Pancreas (tissue), 10 donors: ENCODE data around the gene ALX4. TPM values are rescaled to one million over a fixed set of nuclear protein-coding genes. Genes with fewer than 3 reads are reported as not detected.

ENCODE experiments used
- ATAC-seq, 4 donors: fragments of 200-7000 bp; cut with Tn5 transposase; one replicate each; pipeline versions ENCODE4 v1.8.0 to v1.9.1; 2020; ENCODE audit warnings: mild to moderate bottlenecking in 4 of 4, moderate library complexity in 4 of 4
- DNase-seq, 6 donors: peaks; one replicate each; pipeline ENCODE4 v3.0.0-alpha.2; 2020
- FAIRE-seq: peaks from 2 replicates; lab custom pipeline; 2012; peaks lifted over from hg19 to GRCh38; lab: Jason Lieb, UNC
- H3K27ac ChIP-seq, 4 donors: fragments of 200-600 bp; sonication (generic); 1 replicate in 3 of 4; 2 replicates in 1 of 4; pipeline versions ENCODE4 v1.5.0 to v1.8.0; 2020
- H3K27me3 ChIP-seq, 4 donors: fragments of 200-600 bp; one replicate each; pipeline ENCODE4 v1.8.0; 2021
- H3K36me3 ChIP-seq, 3 donors: fragments of 200-600 bp; sonication (generic) in 1 of 3; one replicate each; pipeline versions ENCODE4 v1.5.0 to v1.8.0; 2020 to 2021
- H3K4me1 ChIP-seq, 3 donors: fragments of 200-600 bp; one replicate each; pipeline ENCODE4 v1.8.0; 2021
- H3K4me3 ChIP-seq, 4 donors: fragments of 200-600 bp; sonication (generic) in 2 of 4; one replicate each; pipeline versions ENCODE4 v1.5.0 to v1.8.0; 2020 to 2021
- H3K9me3 ChIP-seq, 4 donors: fragments of 200-600 bp; one replicate each; pipeline ENCODE4 v1.8.0; 2021
- WGBS, 2 donors: extraction: QIAGEN DNeasy Blood & Tissue Kit; methylation state at CpG; one replicate each; pipeline ENCODE4 v1.1.7; 2013; 5-methylcytosine and 5-hydroxymethylcytosine counted together
- intact Hi-C, 3 donors: fragments of 100-400 bp; cut with DNase I; formaldehyde crosslinking; loops; one replicate each; pipeline versions ENCODE4 v1.11.1 to v1.14.2; 2022
- polyA plus RNA-seq, 2 donors: library from polyadenylated mRNA; stranded (reverse); fragments of 200-250 nt; gene quantifications; one replicate each; pipeline ENCODE4 v1.2.3, GENCODE V29; 2013
- total RNA-seq, 6 donors: library from RNA; stranded (reverse); fragmentation: NEBNext Ultra II Directional in 4 of 6; extraction: Animal tissue kit (Norgen Biotek cat#: 25700) in 4 of 6; gene quantifications; one replicate each; pipeline versions ENCODE4 v1.2.1 to v1.2.4, GENCODE V29; 2021 to 2023
- TF ChIP-seq, protein P1 (sequence below), 4 donors: fragments of 200-600 bp; sonication (generic) in 3 of 4; IDR thresholded peaks; one replicate each; pipeline versions ENCODE4 v1.5.0 to v1.8.0; 2021; ENCODE audit warnings: antibody characterized with exemption in 4 of 4
- donor health status: healthy with polysubstance abuse.
- donor health status: DM: no; HTN: no; CAD: no; lungs with moderate emphysema.
- donor health status: DM: no; HTN: no; CAD: no.
- donor health status: control.
- donor health status: control.
- donor health status: Bipolar disorder and iron deficiency.
- donor health status: DM: yes; HTN: yes; CAD: no.
- donor health status: DM: no; HTN: no; CAD: no.
- donor health status: DM: no; HTN: no; CAD: no.
- donor health status: DM: yes; HTN: yes; CAD: no.

Gene ALX4
- total and polyA plus RNA-seq, 8 donors = 0.02 to 0.04 (median 0.03) TPM; not detected in 5

DNA sequence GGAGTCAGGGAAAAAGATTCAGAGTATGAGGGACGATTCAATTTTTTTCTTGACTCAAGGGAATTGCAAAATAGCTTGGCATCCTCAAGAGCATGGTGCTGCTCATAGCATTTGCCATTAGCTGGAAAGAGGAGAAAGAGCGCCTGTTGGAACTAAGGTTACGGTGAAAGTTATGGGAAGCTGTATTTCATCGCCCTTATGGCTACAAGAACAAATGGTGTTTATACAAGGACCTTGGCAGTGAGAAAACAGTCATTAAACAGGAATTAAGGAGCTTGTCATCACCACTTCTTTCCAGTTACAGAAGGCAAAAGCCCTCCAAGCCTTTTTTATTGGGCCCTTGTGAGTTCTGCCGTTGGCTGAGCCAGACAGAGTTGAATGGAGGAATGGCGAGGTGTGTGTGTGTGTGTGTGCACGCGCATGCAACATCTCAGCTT, 74.2 kb downstream of the ALX4 start:
- H3K4me1 ChIP-seq = no peaks in the 10 kb centered on the region
- no peak overlapping the region for H3K27ac ChIP-seq
- FAIRE-seq = no peak
- no peak overlapping the region for H3K4me3 ChIP-seq
- WGBS, 2 donors = 93 to 94% methylated on average over 8 of the region's 8 CpGs
- intact Hi-C loops = no loop called here
- H3K9me3 ChIP-seq = no peaks in the 10 kb centered on the region
- no peak for DNase-seq
- no peaks in the 10 kb centered on the region for H3K36me3 ChIP-seq
- ATAC-seq = no peak
- TF ChIP-seq, protein P1, sequence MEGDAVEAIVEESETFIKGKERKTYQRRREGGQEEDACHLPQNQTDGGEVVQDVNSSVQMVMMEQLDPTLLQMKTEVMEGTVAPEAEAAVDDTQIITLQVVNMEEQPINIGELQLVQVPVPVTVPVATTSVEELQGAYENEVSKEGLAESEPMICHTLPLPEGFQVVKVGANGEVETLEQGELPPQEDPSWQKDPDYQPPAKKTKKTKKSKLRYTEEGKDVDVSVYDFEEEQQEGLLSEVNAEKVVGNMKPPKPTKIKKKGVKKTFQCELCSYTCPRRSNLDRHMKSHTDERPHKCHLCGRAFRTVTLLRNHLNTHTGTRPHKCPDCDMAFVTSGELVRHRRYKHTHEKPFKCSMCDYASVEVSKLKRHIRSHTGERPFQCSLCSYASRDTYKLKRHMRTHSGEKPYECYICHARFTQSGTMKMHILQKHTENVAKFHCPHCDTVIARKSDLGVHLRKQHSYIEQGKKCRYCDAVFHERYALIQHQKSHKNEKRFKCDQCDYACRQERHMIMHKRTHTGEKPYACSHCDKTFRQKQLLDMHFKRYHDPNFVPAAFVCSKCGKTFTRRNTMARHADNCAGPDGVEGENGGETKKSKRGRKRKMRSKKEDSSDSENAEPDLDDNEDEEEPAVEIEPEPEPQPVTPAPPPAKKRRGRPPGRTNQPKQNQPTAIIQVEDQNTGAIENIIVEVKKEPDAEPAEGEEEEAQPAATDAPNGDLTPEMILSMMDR (IDR thresholded peaks at IDR 0.05) = no peak
- H3K27me3 ChIP-seq = no peaks in the 10 kb centered on the region

DNA sequence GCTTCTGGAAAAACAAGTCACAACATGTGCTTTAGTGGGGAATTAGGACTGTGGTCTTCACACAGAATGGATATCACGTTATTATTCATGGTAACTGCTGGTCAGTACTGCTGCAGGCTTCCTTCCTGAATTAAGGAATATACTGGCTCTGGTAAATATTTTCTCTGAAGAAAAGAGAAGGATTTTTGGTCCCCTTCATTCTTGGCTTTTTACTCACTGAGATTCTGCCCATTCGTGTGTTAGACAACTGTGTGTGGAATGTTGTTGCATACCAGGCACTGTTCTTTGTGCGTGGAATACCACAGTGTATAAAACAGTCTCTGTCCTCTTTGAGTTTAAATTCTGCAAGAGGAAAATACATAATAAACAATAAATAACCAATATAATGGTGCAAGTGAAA, 80.3 kb downstream of the ALX4 start:
- FAIRE-seq (no peak), DNase-seq (no peak), ATAC-seq (no peak)
- intact Hi-C loops = no loop called here
- no peaks in the 10 kb centered on the region for H3K4me1 ChIP-seq
- TF ChIP-seq, protein P1 (IDR thresholded peaks at IDR 0.05) = no peak
- no peak overlapping the region for H3K4me3 ChIP-seq
- H3K27me3 ChIP-seq = no peaks in the 10 kb centered on the region
- H3K36me3 ChIP-seq = no peaks in the 10 kb centered on the region
- no peaks in the 10 kb centered on the region for H3K9me3 ChIP-seq
- 90 to 91% methylated on average over 3 of the region's 3 CpGs for WGBS, 2 donors
- H3K27ac ChIP-seq = no peak overlapping the region

DNA sequence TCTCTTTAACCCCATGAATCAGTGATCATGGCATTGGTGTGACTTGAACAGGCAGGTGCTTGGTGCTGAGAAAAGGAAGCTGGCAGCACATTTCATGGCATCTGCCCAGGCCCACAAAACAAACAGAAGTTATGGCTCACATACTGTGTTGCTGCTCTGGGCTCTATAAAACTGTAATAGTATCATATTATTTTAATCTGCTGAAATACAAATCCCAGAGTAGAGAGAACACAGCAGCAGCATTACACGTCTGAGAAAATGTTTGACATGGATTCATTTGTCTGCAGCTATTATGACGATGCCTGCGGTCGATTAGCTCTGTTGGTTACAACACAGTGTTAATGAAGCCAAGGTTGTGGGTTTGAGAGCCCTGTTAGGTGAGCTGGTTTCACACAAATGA, 80.8 kb downstream of the ALX4 start:
- intact Hi-C loops = no loop called here
- H3K27ac ChIP-seq = no peak overlapping the region
- WGBS, 2 donors = 93 to 96% methylated on average over 4 of the region's 4 CpGs
- no peak for DNase-seq
- ATAC-seq = no peak
- H3K4me3 ChIP-seq = no peak overlapping the region
- TF ChIP-seq, protein P1 (IDR thresholded peaks at IDR 0.05) = no peak
- no peak for FAIRE-seq
- no peaks in the 10 kb centered on the region for H3K27me3 ChIP-seq
- no peaks in the 10 kb centered on the region for H3K9me3 ChIP-seq
- H3K4me1 ChIP-seq = no peaks in the 10 kb centered on the region
- H3K36me3 ChIP-seq = no peaks in the 10 kb centered on the region

DNA sequence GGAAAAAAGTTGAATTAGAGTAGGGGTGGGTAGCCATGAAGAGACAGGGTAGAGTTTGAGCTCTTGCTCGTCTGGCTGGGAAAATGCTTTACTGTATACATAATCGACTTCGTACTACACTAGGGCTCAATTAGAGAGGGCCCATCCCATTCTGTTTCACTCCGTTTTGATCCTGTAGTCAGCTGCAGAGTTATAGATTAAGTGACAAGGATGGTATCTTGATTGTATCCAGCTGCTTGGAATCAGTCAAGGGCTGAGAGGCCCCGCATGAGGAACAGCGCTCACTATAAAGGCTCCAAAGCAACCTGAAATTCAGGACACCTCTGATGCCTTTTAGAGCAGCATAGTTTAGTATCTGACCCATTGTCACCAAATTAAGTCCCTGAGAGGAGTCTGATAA, 81.6 kb downstream of the ALX4 start:
- ATAC-seq = no peak
- TF ChIP-seq, protein P1 (IDR thresholded peaks at IDR 0.05) = no peak

DNA sequence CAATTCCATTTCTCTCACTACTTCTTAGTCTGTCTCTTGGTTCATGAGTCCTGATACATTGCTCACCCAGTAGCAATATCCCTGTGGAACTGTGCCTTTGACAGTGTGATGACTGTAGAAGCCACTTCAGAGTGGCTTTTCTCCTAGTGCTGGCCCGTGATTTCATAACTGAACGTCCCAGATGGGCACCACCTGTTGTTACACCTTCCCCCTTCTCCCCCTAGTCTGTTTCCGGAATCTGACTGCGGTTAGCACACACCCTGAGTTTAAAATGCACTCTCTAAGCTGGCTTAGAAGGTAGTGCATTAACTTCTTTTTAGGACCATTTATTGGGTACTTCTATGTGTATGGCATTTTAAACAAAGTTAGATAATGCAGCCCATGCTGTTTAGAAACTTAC, 83.0 kb downstream of the ALX4 start:
- H3K27me3 ChIP-seq = no peaks in the 10 kb centered on the region
- TF ChIP-seq, protein P1 (IDR thresholded peaks at IDR 0.05) = no peak
- intact Hi-C loops = no loop called here
- ATAC-seq (no peak), FAIRE-seq (no peak), DNase-seq (no peak)
- H3K4me1 ChIP-seq = no peaks in the 10 kb centered on the region
- H3K4me3 ChIP-seq = no peak overlapping the region
- no peak overlapping the region for H3K27ac ChIP-seq
- no peaks in the 10 kb centered on the region for H3K9me3 ChIP-seq
- no peaks in the 10 kb centered on the region for H3K36me3 ChIP-seq
- WGBS, 2 donors = 70 to 88% methylated on average over 4 of the region's 4 CpGs

More for the DNA sequence above, 81.6 kb downstream of the ALX4 start:
- H3K9me3 ChIP-seq = no peaks in the 10 kb centered on the region
- H3K36me3 ChIP-seq = no peaks in the 10 kb centered on the region
- no peak for FAIRE-seq
- no peak overlapping the region for H3K27ac ChIP-seq
- H3K4me1 ChIP-seq = no peaks in the 10 kb centered on the region
- DNase-seq = no peak
- 91 to 92% methylated on average over 6 of the region's 6 CpGs for WGBS, 2 donors
- intact Hi-C loops = no loop called here
- H3K27me3 ChIP-seq = no peaks in the 10 kb centered on the region
- no peak overlapping the region for H3K4me3 ChIP-seq
